ENCODE measurements around the gene AMZ1. TPM values are rescaled to one million over a fixed set of nuclear protein-coding genes. Genes with fewer than 3 reads are reported as not detected.
A peak's percentile ranks its signal among the peaks of the same experiment; 100 is the strongest.

Gene AMZ1
- total and polyA plus RNA-seq, 10 donors = 0.20 to 3.4 (median 1.6) TPM

DNA sequence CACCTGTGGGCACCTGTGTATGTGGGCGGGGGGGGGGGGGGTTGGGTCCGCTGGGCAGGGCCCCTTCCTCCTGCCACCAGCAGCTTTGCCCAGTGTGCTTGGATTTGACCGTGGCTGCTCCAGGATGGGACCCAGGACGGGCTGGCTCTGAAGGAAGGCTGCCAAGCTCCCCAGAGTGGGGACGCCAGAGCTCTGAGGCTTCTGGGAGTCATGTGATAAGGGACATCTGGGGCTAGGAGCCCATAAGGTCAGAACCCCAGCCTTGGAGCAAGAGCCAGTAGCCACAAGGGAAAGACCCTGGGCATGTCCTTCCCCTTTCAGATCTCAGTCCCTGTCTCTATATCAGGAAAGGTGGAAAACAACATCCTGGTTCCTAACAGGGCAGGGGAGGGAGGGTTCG, 21.8 kb upstream of the AMZ1 start:
- peak; percentile 71 for DNase-seq
- TF ChIP-seq POLR2A (IDR thresholded peaks at IDR 0.05) (no peak), POLR2AphosphoS5 (IDR thresholded peaks at IDR 0.05) (no peak)
- TF ChIP-seq, protein P1, sequence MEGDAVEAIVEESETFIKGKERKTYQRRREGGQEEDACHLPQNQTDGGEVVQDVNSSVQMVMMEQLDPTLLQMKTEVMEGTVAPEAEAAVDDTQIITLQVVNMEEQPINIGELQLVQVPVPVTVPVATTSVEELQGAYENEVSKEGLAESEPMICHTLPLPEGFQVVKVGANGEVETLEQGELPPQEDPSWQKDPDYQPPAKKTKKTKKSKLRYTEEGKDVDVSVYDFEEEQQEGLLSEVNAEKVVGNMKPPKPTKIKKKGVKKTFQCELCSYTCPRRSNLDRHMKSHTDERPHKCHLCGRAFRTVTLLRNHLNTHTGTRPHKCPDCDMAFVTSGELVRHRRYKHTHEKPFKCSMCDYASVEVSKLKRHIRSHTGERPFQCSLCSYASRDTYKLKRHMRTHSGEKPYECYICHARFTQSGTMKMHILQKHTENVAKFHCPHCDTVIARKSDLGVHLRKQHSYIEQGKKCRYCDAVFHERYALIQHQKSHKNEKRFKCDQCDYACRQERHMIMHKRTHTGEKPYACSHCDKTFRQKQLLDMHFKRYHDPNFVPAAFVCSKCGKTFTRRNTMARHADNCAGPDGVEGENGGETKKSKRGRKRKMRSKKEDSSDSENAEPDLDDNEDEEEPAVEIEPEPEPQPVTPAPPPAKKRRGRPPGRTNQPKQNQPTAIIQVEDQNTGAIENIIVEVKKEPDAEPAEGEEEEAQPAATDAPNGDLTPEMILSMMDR (IDR thresholded peaks at IDR 0.05 in 8 of 11, conservative IDR thresholded peaks at IDR 0.05 in 3 of 11) = no peak
- Histone ChIP-seq H3K27ac (no peak overlapping the region), H3K9me3 (no peaks in the 10 kb centered on the region), H3K4me1 (peaks cover 3 to 49% (median 32%) of the 10 kb centered on the region in 6 donors), H3K4me3 (no peak overlapping the region), H3K27me3 (replicated peaks in 1 of 7) (peaks cover 0 to 14% (median 0%) of the 10 kb centered on the region in 7 donors), H3K36me3 (peaks cover 0 to 25% (median 12%) of the 10 kb centered on the region in 6 donors)
- WGBS, 5 donors = 56 to 75% (median 60%) methylated on average over 2 to 6 of the region's 6 CpGs
- intact Hi-C loops (cut with DNase I; ENCODE audit: low total_unique reads) = no loop called here

DNA sequence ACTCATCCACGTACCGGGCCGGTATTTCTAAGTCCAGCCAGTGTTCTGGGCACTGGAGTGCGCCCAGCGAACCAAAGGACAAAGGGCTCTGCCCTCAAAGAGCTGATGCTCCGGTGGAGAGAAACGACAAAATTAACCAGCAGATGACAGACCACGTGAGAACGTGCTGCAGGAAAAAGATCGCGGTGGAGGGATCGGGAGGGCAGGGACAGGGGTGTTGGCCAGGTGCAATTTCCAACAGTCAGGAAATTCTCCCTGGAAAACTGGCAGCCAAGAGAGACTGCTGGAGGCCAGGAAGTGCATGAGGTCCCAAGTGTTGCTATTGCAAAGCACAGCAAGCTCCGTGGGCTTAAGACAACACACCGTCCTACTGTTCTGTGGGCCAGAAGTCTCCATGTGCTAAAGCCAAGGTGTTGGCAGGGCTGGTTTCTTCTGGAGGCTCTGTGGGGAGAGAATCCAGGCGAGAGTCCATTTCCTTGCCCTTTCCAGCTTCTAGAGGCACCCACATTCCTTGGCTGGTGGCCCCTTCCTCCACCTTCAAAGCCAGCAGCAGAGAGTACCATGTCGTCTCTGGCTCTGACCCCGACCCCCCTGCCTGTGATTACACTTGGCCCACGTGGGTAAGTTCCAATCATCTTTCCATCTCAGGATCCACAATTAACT, 21.3 kb upstream of the AMZ1 start:
- intact Hi-C loops (cut with DNase I; ENCODE audit: low total_unique reads) = no loop called here
- peaks cover 3 to 49% (median 35%) of the 10 kb centered on the region in 6 donors for H3K4me1 ChIP-seq
- peaks cover 0 to 20% (median 0%) of the 10 kb centered on the region in 7 donors for H3K27me3 ChIP-seq (replicated peaks in 1 of 7)
- 71 to 80% (median 74%) methylated on average over 17 to 18 of the region's 18 CpGs for WGBS, 5 donors
- TF ChIP-seq POLR2A (IDR thresholded peaks at IDR 0.05) (no peak), POLR2AphosphoS5 (IDR thresholded peaks at IDR 0.05) (no peak)
- TF ChIP-seq, protein P1 (IDR thresholded peaks at IDR 0.05 in 8 of 11, conservative IDR thresholded peaks at IDR 0.05 in 3 of 11) = no peak
- DNase-seq = no peak
- peaks cover 0 to 19% (median 10%) of the 10 kb centered on the region in 6 donors for H3K36me3 ChIP-seq
- H3K4me3 ChIP-seq = no peak overlapping the region
- H3K27ac ChIP-seq = no peak overlapping the region
- H3K9me3 ChIP-seq = no peaks in the 10 kb centered on the region

DNA sequence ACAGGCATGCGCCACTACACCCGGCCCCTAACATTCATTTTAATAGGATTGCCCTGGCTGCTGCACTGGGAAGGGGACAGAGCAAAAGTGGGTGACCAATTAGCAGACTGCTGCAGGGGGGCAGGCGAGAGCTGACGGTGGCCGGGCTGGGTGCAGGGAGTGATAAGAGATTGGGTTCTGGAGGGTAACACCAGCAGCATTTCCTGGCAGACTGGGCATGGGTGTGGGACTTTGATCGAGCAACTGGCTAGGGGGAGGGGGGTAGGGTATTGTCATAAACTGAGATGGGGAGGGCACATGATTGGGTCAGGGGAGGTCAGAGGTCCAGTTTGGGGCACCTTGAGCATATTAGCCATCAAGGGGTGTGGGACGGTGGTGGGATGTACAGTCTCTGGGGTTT, 20.2 kb upstream of the AMZ1 start:
- Histone ChIP-seq H3K4me3 (no peak overlapping the region), H3K27ac (no peak overlapping the region), H3K36me3 (peaks cover 0 to 8% (median under 1%) of the 10 kb centered on the region in 6 donors), H3K9me3 (no peaks in the 10 kb centered on the region), H3K4me1 (peaks cover 3 to 39% (median 28%) of the 10 kb centered on the region in 6 donors), H3K27me3 (replicated peaks in 1 of 7) (peaks cover 0 to 20% (median 0%) of the 10 kb centered on the region in 7 donors)
- TF ChIP-seq POLR2AphosphoS5 (IDR thresholded peaks at IDR 0.05) (no peak), POLR2A (IDR thresholded peaks at IDR 0.05) (no peak)
- TF ChIP-seq, protein P1 (IDR thresholded peaks at IDR 0.05 in 8 of 11, conservative IDR thresholded peaks at IDR 0.05 in 3 of 11) = no peak
- WGBS, 5 donors = 57 to 75% (median 62%) methylated on average over 7 of the region's 7 CpGs
- intact Hi-C loops (cut with DNase I; ENCODE audit: low total_unique reads) = no loop called here
- no peak for DNase-seq

DNA sequence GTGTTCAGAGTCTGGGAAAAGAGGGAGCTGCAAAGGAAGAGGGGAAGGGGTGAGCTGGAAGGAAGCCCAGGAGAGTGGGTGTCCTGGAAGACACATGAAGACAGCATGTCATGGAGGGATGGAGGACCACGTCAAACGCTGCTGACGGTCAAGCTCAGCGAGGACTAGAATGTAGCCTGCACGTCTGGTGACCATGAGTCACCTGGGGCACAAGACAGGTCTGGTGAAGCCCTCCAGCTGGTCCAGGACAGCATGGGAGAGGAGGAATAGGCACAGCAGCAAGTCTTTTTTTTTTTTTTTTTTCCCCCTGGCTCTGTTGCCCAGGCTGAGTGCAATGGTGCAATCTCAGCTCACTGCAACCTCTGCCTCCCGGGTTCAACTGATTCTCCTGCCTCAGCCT, 19.6 kb upstream of the AMZ1 start:
- Histone ChIP-seq H3K36me3 (peaks cover 0 to 2% (median 0%) of the 10 kb centered on the region in 6 donors), H3K27me3 (replicated peaks in 1 of 7) (peaks cover 0 to 20% (median 0%) of the 10 kb centered on the region in 7 donors), H3K9me3 (no peaks in the 10 kb centered on the region), H3K4me3 (no peak overlapping the region), H3K27ac (no peak overlapping the region), H3K4me1 (peaks cover 3 to 33% (median 22%) of the 10 kb centered on the region in 6 donors)
- intact Hi-C loops (cut with DNase I; ENCODE audit: low total_unique reads) = no loop called here
- 82 to 87% (median 84%) methylated on average over 6 of the region's 6 CpGs for WGBS, 5 donors
- DNase-seq = no peak
- TF ChIP-seq, protein P1 (IDR thresholded peaks at IDR 0.05 in 8 of 11, conservative IDR thresholded peaks at IDR 0.05 in 3 of 11) = no peak
- TF ChIP-seq POLR2A (IDR thresholded peaks at IDR 0.05) (no peak), POLR2AphosphoS5 (IDR thresholded peaks at IDR 0.05) (no peak)

Measured in spleen (tissue), 11 donors.